ENCODE measurements around the gene DLGAP1.
"Not testable (repeated sequence)": the region's sequence is repeated elsewhere in the genome, so short reads cannot be mapped to it uniquely, and the experiment has no call there.

Gene DLGAP1

DNA sequence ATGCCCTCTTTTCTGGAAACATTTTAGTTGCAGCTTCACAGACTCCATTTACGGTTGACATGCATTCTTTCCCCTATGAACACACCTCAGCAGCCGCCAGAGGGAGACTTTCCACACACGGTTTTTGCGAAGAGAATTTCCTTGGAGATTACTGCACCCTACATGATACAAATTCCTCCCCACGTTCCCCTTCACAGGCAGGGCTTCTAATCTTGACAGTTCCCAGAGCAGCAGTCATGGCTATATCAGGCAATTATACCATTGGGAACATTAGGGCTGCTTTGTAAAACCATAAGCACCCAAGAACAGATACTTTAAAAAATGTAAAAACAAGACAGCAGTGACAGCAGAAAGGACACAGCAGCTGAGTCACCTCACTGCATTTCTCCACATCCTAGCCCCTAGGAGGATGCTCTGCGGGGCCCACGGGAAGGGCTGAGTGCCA, 751.4 kb downstream of the DLGAP1 start:
- H3K4me1 Mint-ChIP-seq, result peaks cover 22% of the 10 kb centered on the region
- peaks cover 4% of the 10 kb centered on the region for H3K36me3 Mint-ChIP-seq (ENCODE audit: low read depth)
- peak overlapping the region; percentile 13 for H3K27ac Mint-ChIP-seq
- no peak overlapping the region for H3K4me3 Mint-ChIP-seq
- DNase-seq, result peak; percentile 64
- TF ChIP-seq, protein P1, sequence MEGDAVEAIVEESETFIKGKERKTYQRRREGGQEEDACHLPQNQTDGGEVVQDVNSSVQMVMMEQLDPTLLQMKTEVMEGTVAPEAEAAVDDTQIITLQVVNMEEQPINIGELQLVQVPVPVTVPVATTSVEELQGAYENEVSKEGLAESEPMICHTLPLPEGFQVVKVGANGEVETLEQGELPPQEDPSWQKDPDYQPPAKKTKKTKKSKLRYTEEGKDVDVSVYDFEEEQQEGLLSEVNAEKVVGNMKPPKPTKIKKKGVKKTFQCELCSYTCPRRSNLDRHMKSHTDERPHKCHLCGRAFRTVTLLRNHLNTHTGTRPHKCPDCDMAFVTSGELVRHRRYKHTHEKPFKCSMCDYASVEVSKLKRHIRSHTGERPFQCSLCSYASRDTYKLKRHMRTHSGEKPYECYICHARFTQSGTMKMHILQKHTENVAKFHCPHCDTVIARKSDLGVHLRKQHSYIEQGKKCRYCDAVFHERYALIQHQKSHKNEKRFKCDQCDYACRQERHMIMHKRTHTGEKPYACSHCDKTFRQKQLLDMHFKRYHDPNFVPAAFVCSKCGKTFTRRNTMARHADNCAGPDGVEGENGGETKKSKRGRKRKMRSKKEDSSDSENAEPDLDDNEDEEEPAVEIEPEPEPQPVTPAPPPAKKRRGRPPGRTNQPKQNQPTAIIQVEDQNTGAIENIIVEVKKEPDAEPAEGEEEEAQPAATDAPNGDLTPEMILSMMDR (IDR thresholded peaks at IDR 0.05), result peak; percentile 71
- no peaks in the 10 kb centered on the region for H3K27me3 Mint-ChIP-seq (ENCODE audit: low read depth, poor library complexity)
- peaks cover 7% of the 10 kb centered on the region for H3K9me3 Mint-ChIP-seq

DNA sequence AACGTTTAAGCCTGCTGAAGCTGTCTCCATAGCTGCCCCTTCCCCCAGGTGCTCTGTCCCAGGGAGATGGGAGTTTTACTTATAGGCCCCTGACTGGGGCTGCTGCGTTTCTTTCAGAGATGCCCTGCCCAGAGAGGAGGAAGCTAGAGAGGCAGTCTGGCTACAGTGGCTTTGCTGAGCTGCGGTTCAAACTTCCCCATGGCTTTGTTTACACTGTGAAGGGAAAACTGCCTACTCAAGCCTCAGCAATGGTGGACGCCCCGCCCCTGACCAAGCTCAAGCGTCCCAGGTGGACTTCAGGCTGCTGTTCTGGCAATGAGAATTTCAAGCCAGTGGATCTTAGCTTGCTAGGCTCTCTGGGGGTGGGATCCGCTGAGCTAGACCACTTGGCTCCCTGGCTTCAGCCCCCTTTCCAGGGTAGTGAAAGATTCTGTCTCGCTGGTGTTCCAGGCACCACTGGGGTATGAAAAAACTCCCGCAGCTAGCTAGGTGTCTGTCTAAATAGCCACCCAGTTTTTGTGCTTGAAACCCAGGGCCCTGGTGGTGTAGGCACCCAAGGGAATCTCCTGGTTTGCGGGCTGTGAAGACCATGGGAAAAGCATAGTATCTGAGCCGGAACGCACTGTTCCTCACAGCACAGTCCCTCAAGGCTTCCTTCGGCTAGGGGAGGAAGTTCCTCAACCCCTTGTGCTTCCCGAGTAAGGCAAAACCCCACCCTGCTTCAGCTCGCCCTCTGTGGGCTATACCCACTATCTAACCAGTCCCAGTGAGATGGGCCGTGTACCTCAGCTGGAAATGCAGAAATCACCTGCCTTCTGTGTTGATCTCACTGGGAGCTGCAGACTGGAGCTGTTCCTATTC, 755.2 kb downstream of the DLGAP1 start:
- peaks cover 22% of the 10 kb centered on the region for H3K4me1 Mint-ChIP-seq
- H3K4me3 Mint-ChIP-seq; H3K27ac Mint-ChIP-seq; H3K27me3 Mint-ChIP-seq (ENCODE audit: low read depth, poor library complexity); DNase-seq: not testable (repeated sequence)
- peaks cover 42% of the 10 kb centered on the region for H3K9me3 Mint-ChIP-seq
- peaks cover 23% of the 10 kb centered on the region for H3K36me3 Mint-ChIP-seq (ENCODE audit: low read depth)

DNA sequence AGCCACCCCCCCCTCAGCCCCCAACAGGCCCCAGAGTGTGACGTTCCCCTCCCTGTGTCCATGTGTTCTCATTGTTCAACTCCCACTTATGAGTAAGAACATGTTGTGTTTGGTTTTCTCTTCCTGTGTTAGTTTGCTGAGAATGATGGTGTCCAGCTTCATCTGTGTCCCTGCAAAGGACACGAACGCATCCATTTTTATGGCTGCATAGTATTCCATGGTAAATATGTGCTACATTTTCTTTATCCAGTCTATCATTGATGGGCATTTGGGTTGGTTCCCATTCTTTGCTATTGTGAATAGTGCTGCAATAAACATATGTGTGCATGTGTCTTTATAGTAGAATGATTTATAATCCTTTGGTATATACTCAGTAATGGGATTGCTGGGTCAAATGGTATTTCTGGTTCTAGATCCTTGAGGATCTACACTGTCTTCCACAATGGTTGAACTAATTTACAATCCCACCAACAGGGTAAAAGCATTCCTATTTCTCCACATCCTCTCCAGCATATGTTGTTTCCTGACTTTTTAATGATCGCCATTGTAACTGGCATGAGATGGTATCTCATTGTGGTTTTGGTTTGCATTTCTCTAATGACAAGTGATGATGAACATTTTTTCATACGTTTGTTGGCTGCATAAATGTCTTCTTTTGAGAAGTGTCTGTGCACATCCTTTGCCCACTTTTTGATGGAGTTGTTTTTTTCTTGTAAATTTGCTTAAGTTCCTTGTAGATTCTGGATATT, 760.9 kb downstream of the DLGAP1 start:
- H3K4me3 Mint-ChIP-seq; DNase-seq; H3K27me3 Mint-ChIP-seq (ENCODE audit: low read depth, poor library complexity): not testable (repeated sequence)
- H3K4me1 Mint-ChIP-seq, result peaks cover 25% of the 10 kb centered on the region
- peak overlapping the region; percentile 84 for H3K27ac Mint-ChIP-seq
- peaks cover 20% of the 10 kb centered on the region for H3K36me3 Mint-ChIP-seq (ENCODE audit: low read depth)
- peaks cover 44% of the 10 kb centered on the region for H3K9me3 Mint-ChIP-seq

DNA sequence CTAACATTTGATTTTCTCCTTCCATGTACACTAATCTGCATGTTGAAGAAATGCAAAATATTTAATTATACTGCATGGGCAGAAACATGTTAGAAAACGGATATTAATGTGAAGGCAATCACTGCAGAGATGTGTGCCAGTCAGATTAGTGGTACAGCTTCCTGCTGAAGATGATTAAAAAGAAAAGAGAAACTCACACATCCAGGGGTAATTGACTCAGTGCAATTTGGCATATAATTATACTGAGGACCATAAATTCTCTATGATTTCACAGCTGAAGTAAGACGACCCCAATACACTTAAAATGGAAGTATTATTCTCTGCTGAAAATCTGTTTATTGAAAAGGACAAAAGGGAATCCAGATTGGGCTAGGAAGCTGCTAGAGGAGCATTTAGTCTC, 761.7 kb downstream of the DLGAP1 start:
- DNase-seq, result no peak
- H3K27ac Mint-ChIP-seq, result no peak overlapping the region
- TF ChIP-seq, protein P1 (IDR thresholded peaks at IDR 0.05), result no peak
- no peak overlapping the region for H3K4me3 Mint-ChIP-seq
- H3K27me3 Mint-ChIP-seq (ENCODE audit: low read depth, poor library complexity), result peaks cover 4% of the 10 kb centered on the region
- H3K4me1 Mint-ChIP-seq, result peaks cover 33% of the 10 kb centered on the region
- H3K36me3 Mint-ChIP-seq (ENCODE audit: low read depth), result peaks cover 19% of the 10 kb centered on the region
- peaks cover 36% of the 10 kb centered on the region for H3K9me3 Mint-ChIP-seq

DNA sequence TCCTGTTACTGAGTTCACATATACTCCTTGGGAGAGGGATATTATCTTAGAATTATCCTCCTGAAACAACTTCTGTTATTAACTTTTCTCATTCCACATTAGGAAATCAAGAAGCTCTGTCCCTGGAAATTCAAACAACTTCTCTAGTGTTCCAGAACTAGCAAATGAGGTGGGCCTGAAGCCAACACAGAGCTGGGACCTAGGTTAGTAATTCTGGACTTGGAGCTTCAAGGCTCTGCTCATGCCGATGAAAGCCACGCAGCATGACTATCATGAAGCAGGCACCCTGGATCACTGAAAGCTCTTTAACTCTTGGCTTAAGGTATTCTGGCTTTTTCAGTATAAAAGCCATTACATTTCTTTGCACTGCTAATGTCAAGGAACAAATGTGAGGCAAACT, 762.4 kb downstream of the DLGAP1 start:
- peaks cover 20% of the 10 kb centered on the region for H3K36me3 Mint-ChIP-seq (ENCODE audit: low read depth)
- H3K27me3 Mint-ChIP-seq (ENCODE audit: low read depth, poor library complexity), result peaks cover 4% of the 10 kb centered on the region
- H3K9me3 Mint-ChIP-seq, result peaks cover 30% of the 10 kb centered on the region
- peaks cover 39% of the 10 kb centered on the region for H3K4me1 Mint-ChIP-seq
- TF ChIP-seq, protein P1 (IDR thresholded peaks at IDR 0.05), result no peak
- H3K4me3 Mint-ChIP-seq, result no peak overlapping the region
- no peak for DNase-seq
- H3K27ac Mint-ChIP-seq, result peak overlapping the region; percentile 96

DNA sequence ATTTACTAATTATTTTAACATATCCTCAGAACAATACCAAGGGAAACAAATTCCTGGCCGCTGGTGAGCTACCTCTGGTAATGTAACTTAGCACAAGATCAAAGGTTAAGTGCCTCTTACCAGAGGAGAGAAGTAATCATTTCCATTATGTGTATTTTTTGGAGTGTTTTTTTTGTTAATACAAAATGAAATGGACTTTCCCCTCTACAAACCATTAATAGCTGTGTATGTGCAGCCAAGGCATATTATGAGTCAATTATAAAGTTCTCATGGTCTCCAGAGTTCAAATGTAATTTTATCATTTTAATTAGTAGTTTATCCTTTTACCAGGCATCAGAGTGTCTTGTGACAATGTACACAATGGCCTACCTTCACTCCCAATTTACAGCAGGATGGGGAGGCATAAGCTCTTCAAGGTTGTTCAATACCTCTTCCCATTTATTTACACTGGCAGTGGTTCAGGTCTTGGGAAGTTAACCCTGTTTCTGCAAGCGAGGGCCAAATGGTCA, 762.9 kb downstream of the DLGAP1 start:
- Mint-ChIP-seq H3K36me3 (ENCODE audit: low read depth) (peaks cover 21% of the 10 kb centered on the region), H3K27me3 (ENCODE audit: low read depth, poor library complexity) (peaks cover 4% of the 10 kb centered on the region), H3K9me3 (peaks cover 30% of the 10 kb centered on the region), H3K4me3 (no peak overlapping the region), H3K27ac (peak overlapping the region; percentile 66), H3K4me1 (peaks cover 43% of the 10 kb centered on the region)
- TF ChIP-seq, protein P1 (IDR thresholded peaks at IDR 0.05), result no peak
- no peak for DNase-seq

Measured in nephron progenitor cell (in vitro differentiated cells).